GM23338 (cell line): ENCODE data around the gene PRSS21. TPM values are rescaled to one million over a fixed set of nuclear protein-coding genes. Genes with fewer than 3 reads are reported as not detected.

Experiments
- CREB1 ChIP-seq: fragments of 250-450 bp; sonication (Bioruptor Pico); IDR thresholded peaks from 2 replicates; pipeline ENCODE4 v1.5.0; 2020; ENCODE audit warnings: low read depth, mild to moderate bottlenecking, moderate library complexity
- CTCF ChIP-seq, 2 experiments: fragments of 200-600 bp in 1 of 2; sonication (generic) in 1 of 2; conservative IDR thresholded peaks; 2 replicates each; pipeline versions ENCODE4 v1.5.1 to v1.6.1; 2016 to 2017; ENCODE audit warnings: antibody characterized with exemption in 2 of 2, low read depth in 2 of 2, mild to moderate bottlenecking in 2 of 2, moderate library complexity in 1 of 2
- ETS1 ChIP-seq: IDR thresholded peaks from 2 replicates; pipeline ENCODE4 v1.6.1; 2016; ENCODE audit warnings: antibody characterized with exemption
- EZH2 ChIP-seq: fragments of 200-600 bp; sonication (generic); IDR thresholded peaks from one replicate; pipeline ENCODE4 v1.8.0; 2017; ENCODE audit warnings: antibody characterized with exemption, mild to moderate bottlenecking, low read depth; ENCODE audit not compliant: unreplicated experiment
- EZH2phosphoT487 ChIP-seq: fragments of 200-600 bp; sonication (generic); IDR thresholded peaks from one replicate; pipeline ENCODE4 v1.8.1; 2018; ENCODE audit warnings: antibody characterized with exemption; ENCODE audit not compliant: unreplicated experiment
- REST ChIP-seq: IDR thresholded peaks from one replicate; pipeline ENCODE4 v1.6.1; 2018; ENCODE audit warnings: antibody characterized with exemption; ENCODE audit not compliant: unreplicated experiment
- ZNF462 ChIP-seq: fragments of 250-450 bp; sonication (Bioruptor Pico); IDR thresholded peaks from 2 replicates; pipeline ENCODE4 v1.5.0; 2020; ENCODE audit warnings: mild to moderate bottlenecking, moderate library complexity
- polyA plus RNA-seq: library from polyadenylated mRNA; unstranded; fragments of >200 nt; fragmentation: Nextera tagmentation; extraction: Ambion mirVana; gene quantifications from 2 replicates; pipeline ENCODE4 v1.2.1, GENCODE V29; 2016
- total RNA-seq: library from RNA; depleted of rRNA; stranded (reverse); fragments of >200 nt; shearing (Covaris generic); gene quantifications from 2 replicates; pipeline ENCODE4 v1.2.3, GENCODE V29; 2014

PRSS21 gene
- total and polyA plus RNA-seq, 2 experiments from 2014 or later, result 2.4 to 3.1 TPM

- TF ChIP-seq ZNF462 (CRISPR knock-in tag) (no peak), ETS1 (no peak), CTCF (conservative IDR thresholded peaks at IDR 0.05; ENCODE audit: low read depth in 2 of 2) (no peak), EZH2phosphoT487 (no peak), CREB1 (CRISPR knock-in tag) (no peak), REST (no peak), EZH2 (no peak)
Observed at GRCh38 chr16:2767891-2768290, 49.1 kb upstream of the PRSS21 start (continued).
